Measurements from ENCODE around the gene NFX1. TPM values are rescaled to one million over a fixed set of nuclear protein-coding genes. Genes with fewer than 3 reads are reported as not detected.

The NFX1 gene
- total RNA-seq, 1 donor from 2014 or later = 14.2 TPM

- Histone ChIP-seq H3K27me3 (no peaks in the 10 kb centered on the region), H3K36me3 (peaks cover 74 to 97% of the 10 kb centered on the region in 2 donors), H3K9me3 (no peaks in the 10 kb centered on the region), H3K27ac (no peak overlapping the region), H3K4me3 (no peak overlapping the region), H3K4me1 (no peaks in the 10 kb centered on the region)
- DNase-seq (ENCODE audit: low spot score in 2 of 2) = no peak
- intact Hi-C loops (cut with DNase I) = no loop called here
- no peak for TF ChIP-seq CTCF (IDR thresholded peaks at IDR 0.05)
Observed at GRCh38 chr9:33277484-33277883, 12.8 kb upstream of the NFX1 start.

- no peak for TF ChIP-seq CTCF (IDR thresholded peaks at IDR 0.05)
- Histone ChIP-seq H3K4me3 (no peak overlapping the region), H3K36me3 (peaks cover 14 to 37% of the 10 kb centered on the region in 2 donors), H3K9me3 (no peaks in the 10 kb centered on the region), H3K4me1 (peaks cover 2 to 8% of the 10 kb centered on the region in 2 donors), H3K27ac (no peak overlapping the region), H3K27me3 (no peaks in the 10 kb centered on the region)
- no peak for DNase-seq (ENCODE audit: low spot score in 2 of 2)
- intact Hi-C loops (cut with DNase I) = no loop called here
Observed at GRCh38 chr9:33285502-33285901, 4.8 kb upstream of the NFX1 start.

- H3K4me3 ChIP-seq = no peak overlapping the region
- DNase-seq (ENCODE audit: low spot score in 2 of 2) = no peak
- H3K27ac ChIP-seq = peak overlapping the region in 1 of 2 donors; percentile 36
- H3K27me3 ChIP-seq = no peaks in the 10 kb centered on the region
- peaks cover under 1 to 22% of the 10 kb centered on the region in 2 donors for H3K36me3 ChIP-seq
- H3K9me3 ChIP-seq = no peaks in the 10 kb centered on the region
- H3K4me1 ChIP-seq = peaks cover 5 to 19% of the 10 kb centered on the region in 2 donors
- TF ChIP-seq CTCF (IDR thresholded peaks at IDR 0.05) = peak; percentile 51 to 61 (median 58)
- intact Hi-C loops (cut with DNase I) = no loop called here
Observed at GRCh38 chr9:33287087-33287490, 3.2 kb upstream of the NFX1 start.

GRCh38 chr9:33288235-33288634 lies 2.1 kb upstream of the NFX1 start:
- Histone ChIP-seq H3K9me3 (no peaks in the 10 kb centered on the region), H3K36me3 (peaks cover 0 to 14% of the 10 kb centered on the region in 2 donors), H3K27ac (peak overlapping the region; percentile 99), H3K4me1 (peaks cover 5 to 23% of the 10 kb centered on the region in 2 donors), H3K27me3 (no peaks in the 10 kb centered on the region), H3K4me3 (no peak overlapping the region)
- DNase-seq (ENCODE audit: low spot score in 2 of 2) = no peak
- no peak for TF ChIP-seq CTCF (IDR thresholded peaks at IDR 0.05)
- intact Hi-C loops (cut with DNase I) = no loop called here

GRCh38 chr9:33288828-33289483 lies 1.4 kb upstream of the NFX1 start:
- intact Hi-C loops (cut with DNase I) = no loop called here
- peak overlapping the region; percentile 99 for H3K27ac ChIP-seq
- H3K4me1 ChIP-seq = peaks cover 5 to 23% of the 10 kb centered on the region in 2 donors
- no peaks in the 10 kb centered on the region for H3K9me3 ChIP-seq
- H3K36me3 ChIP-seq = peaks cover 0 to 7% of the 10 kb centered on the region in 2 donors
- peak overlapping the region; percentile 83 to 95 for H3K4me3 ChIP-seq
- no peak for TF ChIP-seq CTCF (IDR thresholded peaks at IDR 0.05)
- no peaks in the 10 kb centered on the region for H3K27me3 ChIP-seq
- DNase-seq (ENCODE audit: low spot score in 2 of 2) = no peak

Data from ascending aorta (tissue), 2 donors.